ENCODE results near the gene FOSL1. TPM values are rescaled to one million over a fixed set of nuclear protein-coding genes. Genes with fewer than 3 reads are reported as not detected.

The FOSL1 gene
- total and polyA plus RNA-seq, 2 donors (not counting 1 experiment from before 2014, with no cell fraction given) = 2.3 TPM; not detected in 1

DNA sequence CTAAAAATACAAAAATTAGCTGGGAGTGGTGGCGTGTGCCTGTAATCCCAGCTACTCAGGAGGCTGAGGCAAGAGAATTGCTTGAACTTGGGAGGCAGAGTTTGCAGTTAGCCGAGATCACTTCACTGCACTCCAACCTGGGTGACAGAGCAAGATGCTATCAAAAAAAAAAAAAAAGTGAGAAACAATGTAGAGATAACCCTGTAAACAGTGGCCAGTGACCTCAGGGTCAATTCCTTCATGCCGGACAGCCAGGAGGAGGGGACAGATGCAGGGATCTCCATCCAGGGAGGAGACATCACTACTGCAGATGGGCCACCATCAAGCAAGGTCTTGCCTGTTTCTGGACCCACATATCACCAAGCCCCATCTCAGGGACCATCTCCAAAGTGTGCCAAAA, 52.4 kb downstream of the FOSL1 start:
- Histone ChIP-seq H3K36me3 (replicated peaks in 1 of 2; ENCODE audit: control extremely low read depth in 1 of 2, control insufficient read depth in 1 of 2, extremely low read depth in 1 of 2, insufficient read depth in 2 of 2, low read length in 1 of 2) (peaks cover 0 to 24% of the 10 kb centered on the region in 2 experiments), H3K4me1 (ENCODE audit: control insufficient read depth in 2 of 2, insufficient read depth in 2 of 2, low read length in 2 of 2) (no peaks in the 10 kb centered on the region), H3K27ac (ENCODE audit: low read length in 2 of 2) (no peak overlapping the region), H3K4me2 (replicated peaks; ENCODE audit: low read depth, low read length, poor library complexity, severe bottlenecking) (no peak overlapping the region), H3K9me3 (ENCODE audit: control extremely low read depth in 1 of 3, control insufficient read depth in 2 of 3, insufficient read depth in 1 of 3, low read length in 2 of 3) (peaks cover 0 to 15% (median 0%) of the 10 kb centered on the region in 3 donors), H3K9ac (ENCODE audit: low read length) (no peak overlapping the region), H2AFZ (ENCODE audit: insufficient read depth, low read depth, low read length, poor library complexity, severe bottlenecking) (no peak overlapping the region), H4K20me1 (ENCODE audit: control insufficient read depth, insufficient read depth, low read length, poor library complexity, severe bottlenecking) (peaks cover 24% of the 10 kb centered on the region), H3K27me3 (replicated peaks in 1 of 4; ENCODE audit: control extremely low read depth in 1 of 4, control insufficient read depth in 3 of 4, insufficient read depth in 4 of 4, low read length in 3 of 4) (no peaks in the 10 kb centered on the region), H3K4me3 (ENCODE audit: control extremely low read depth in 1 of 5, extremely low read depth in 1 of 5, insufficient read depth in 1 of 5, low read depth in 2 of 5, low read length in 4 of 5) (no peak overlapping the region), H3K79me2 (ENCODE audit: control insufficient read depth, insufficient read depth, low read length) (no peaks in the 10 kb centered on the region)
- Mint-ChIP-seq H3K4me3 (no peak overlapping the region), H3K4me1 (no peaks in the 10 kb centered on the region), H3K9me3 (ENCODE audit: insufficient read depth) (no peaks in the 10 kb centered on the region), H3K27ac (no peak overlapping the region), H3K27me3 (no peaks in the 10 kb centered on the region)
- intact Hi-C loops (cut with micrococcal nuclease) = no loop called here
- TF ChIP-seq, protein P1, sequence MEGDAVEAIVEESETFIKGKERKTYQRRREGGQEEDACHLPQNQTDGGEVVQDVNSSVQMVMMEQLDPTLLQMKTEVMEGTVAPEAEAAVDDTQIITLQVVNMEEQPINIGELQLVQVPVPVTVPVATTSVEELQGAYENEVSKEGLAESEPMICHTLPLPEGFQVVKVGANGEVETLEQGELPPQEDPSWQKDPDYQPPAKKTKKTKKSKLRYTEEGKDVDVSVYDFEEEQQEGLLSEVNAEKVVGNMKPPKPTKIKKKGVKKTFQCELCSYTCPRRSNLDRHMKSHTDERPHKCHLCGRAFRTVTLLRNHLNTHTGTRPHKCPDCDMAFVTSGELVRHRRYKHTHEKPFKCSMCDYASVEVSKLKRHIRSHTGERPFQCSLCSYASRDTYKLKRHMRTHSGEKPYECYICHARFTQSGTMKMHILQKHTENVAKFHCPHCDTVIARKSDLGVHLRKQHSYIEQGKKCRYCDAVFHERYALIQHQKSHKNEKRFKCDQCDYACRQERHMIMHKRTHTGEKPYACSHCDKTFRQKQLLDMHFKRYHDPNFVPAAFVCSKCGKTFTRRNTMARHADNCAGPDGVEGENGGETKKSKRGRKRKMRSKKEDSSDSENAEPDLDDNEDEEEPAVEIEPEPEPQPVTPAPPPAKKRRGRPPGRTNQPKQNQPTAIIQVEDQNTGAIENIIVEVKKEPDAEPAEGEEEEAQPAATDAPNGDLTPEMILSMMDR (IDR thresholded peaks at IDR 0.05) = no peak
- TF ChIP-seq EZH2 (IDR thresholded peaks at IDR 0.05; ENCODE audit: borderline replicate concordance, insufficient read depth, low read depth, low read length, poor library complexity, severe bottlenecking) = no peak
- 94% methylated on average over 2 of the region's 3 CpGs for WGBS (ENCODE audit: insufficient coverage)
- no peak for DNase-seq
- POLR2A ChIA-PET = interaction anchor here (1.1 kb wide), 1 partner anchor 9 kb away, joined by 3 read pairs; no protein-coding TSS in a partner anchor
- CTCF ChIA-PET = interaction anchor here (0.9 to 1.4 kb wide), 2 partner anchors 12 to 68 kb away, joined by 3 to 4 read pairs; no protein-coding TSS in a partner anchor
- ATAC-seq (ENCODE audit: low read depth) = no peak

DNA sequence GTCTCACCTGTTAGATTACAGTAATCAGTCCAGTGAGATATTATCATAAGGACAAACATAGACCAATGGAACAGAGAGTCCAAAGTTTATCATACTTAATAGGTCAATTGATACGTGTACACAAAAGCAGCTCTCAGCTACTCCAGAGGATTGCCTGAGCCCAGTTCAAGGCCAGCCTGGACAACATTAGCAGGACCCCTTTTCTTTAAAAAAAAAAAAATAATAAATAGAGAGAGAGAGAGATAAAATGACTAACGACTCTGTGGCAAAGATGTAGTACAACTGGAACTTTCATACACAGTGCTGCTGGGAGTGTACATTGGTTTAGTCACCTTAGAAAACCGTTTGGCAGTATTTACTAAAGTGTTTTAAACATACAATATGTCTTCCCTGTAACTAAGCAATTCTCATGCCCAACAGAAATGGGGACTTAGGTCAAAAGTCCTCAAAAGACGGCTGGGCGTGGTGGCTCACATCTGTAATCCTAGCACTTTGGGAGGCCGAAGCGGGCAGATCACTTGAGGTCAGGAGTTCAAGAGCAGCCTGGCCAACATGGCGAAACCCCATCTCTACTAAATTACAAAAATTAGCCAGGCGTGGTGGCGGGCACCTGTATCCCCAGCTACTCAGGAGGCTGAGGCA, 55.8 kb downstream of the FOSL1 start:
- Mint-ChIP-seq H3K27ac (no peak overlapping the region), H3K9me3 (ENCODE audit: insufficient read depth) (no peaks in the 10 kb centered on the region), H3K4me1 (no peaks in the 10 kb centered on the region), H3K4me3 (no peak overlapping the region), H3K27me3 (no peaks in the 10 kb centered on the region)
- no peak for DNase-seq
- CTCF ChIA-PET = interaction anchor here (1.1 kb wide), 1 partner anchor 19 kb away, joined by 4 read pairs; no protein-coding TSS in a partner anchor
- intact Hi-C loops (cut with micrococcal nuclease) = no loop called here
- no peaks in the 10 kb centered on the region for H3K36me3 ChIP-seq (replicated peaks in 1 of 2; ENCODE audit: control extremely low read depth in 1 of 2, control insufficient read depth in 1 of 2, extremely low read depth in 1 of 2, insufficient read depth in 2 of 2, low read length in 1 of 2)
- no peaks in the 10 kb centered on the region for H3K79me2 ChIP-seq (ENCODE audit: control insufficient read depth, insufficient read depth, low read length)
- POLR2A ChIA-PET = interaction anchor here (0.7 kb wide), 1 partner anchor 15 kb away, joined by 4 read pairs; no protein-coding TSS in a partner anchor
- H3K27me3 ChIP-seq (replicated peaks in 1 of 4; ENCODE audit: control extremely low read depth in 1 of 4, control insufficient read depth in 3 of 4, insufficient read depth in 4 of 4, low read length in 3 of 4) = no peaks in the 10 kb centered on the region
- H3K4me2 ChIP-seq (replicated peaks; ENCODE audit: low read depth, low read length, poor library complexity, severe bottlenecking) = no peak overlapping the region
- no peak overlapping the region for H3K4me3 ChIP-seq (ENCODE audit: control extremely low read depth in 1 of 5, extremely low read depth in 1 of 5, insufficient read depth in 1 of 5, low read depth in 2 of 5, low read length in 4 of 5)
- WGBS (ENCODE audit: insufficient coverage) = 97% methylated on average over 6 of the region's 10 CpGs
- H3K27ac ChIP-seq (ENCODE audit: low read length in 2 of 2) = no peak overlapping the region
- H3K4me1 ChIP-seq (ENCODE audit: control insufficient read depth in 2 of 2, insufficient read depth in 2 of 2, low read length in 2 of 2) = no peaks in the 10 kb centered on the region
- H3K9ac ChIP-seq (ENCODE audit: low read length) = no peak overlapping the region
- no peak for ATAC-seq (ENCODE audit: low read depth)
- H3K9me3 ChIP-seq (ENCODE audit: control extremely low read depth in 1 of 3, control insufficient read depth in 2 of 3, insufficient read depth in 1 of 3, low read length in 2 of 3) = no peaks in the 10 kb centered on the region
- TF ChIP-seq EZH2 (IDR thresholded peaks at IDR 0.05; ENCODE audit: borderline replicate concordance, insufficient read depth, low read depth, low read length, poor library complexity, severe bottlenecking) = no peak
- TF ChIP-seq, protein P1 (IDR thresholded peaks at IDR 0.05) = no peak
- H2AFZ ChIP-seq (ENCODE audit: insufficient read depth, low read depth, low read length, poor library complexity, severe bottlenecking) = no peak overlapping the region
- no peaks in the 10 kb centered on the region for H4K20me1 ChIP-seq (ENCODE audit: control insufficient read depth, insufficient read depth, low read length, poor library complexity, severe bottlenecking)
